ENCODE measurements around the gene PINK1. TPM values are rescaled to one million over a fixed set of nuclear protein-coding genes. Genes with fewer than 3 reads are reported as not detected.

PINK1 gene
- total and polyA plus RNA-seq, 2 of the 13 experiments (the other 11 are each of a cell fraction or from before 2014, with no cell fraction given) = 15.3 to 16.1 TPM

GRCh38 chr1:20696397-20697333 lies 63.4 kb downstream of the PINK1 start (continued):
- TF ChIP-seq TGIF2 (CRISPR knock-in tag; IDR thresholded peaks at IDR 0.05) (peak; percentile 58; the same call in 1 of the 2 replicates), ELF1 (CRISPR knock-in tag; IDR thresholded peaks at IDR 0.05) (no peak), UBTF (CRISPR knock-in tag; IDR thresholded peaks at IDR 0.05) (peak; percentile 78), GFI1 (CRISPR knock-in tag; IDR thresholded peaks at IDR 0.05; ENCODE audit: borderline replicate concordance) (peak; percentile 37; the same call in 1 of the 2 replicates), ZBTB7A (CRISPR knock-in tag; IDR thresholded peaks at IDR 0.05) (peak; percentile 60; the same call in 1 of the 2 replicates), PRMT3 (CRISPR knock-in tag; IDR thresholded peaks at IDR 0.05; ENCODE audit: borderline replicate concordance, low read depth) (no peak), ZNF703 (CRISPR knock-in tag; IDR thresholded peaks at IDR 0.05; ENCODE audit: borderline replicate concordance) (no peak), ZNF644 (CRISPR knock-in tag; IDR thresholded peaks at IDR 0.05; ENCODE audit: low read depth) (no peak), ZFP36 (IDR thresholded peaks at IDR 0.05; ENCODE audit: borderline replicate concordance, low read depth, low read length, partially characterized antibody) (no peak), ZNF431 (CRISPR knock-in tag; IDR thresholded peaks at IDR 0.05; ENCODE audit: borderline replicate concordance, low read depth) (no peak), NFYC (CRISPR knock-in tag; IDR thresholded peaks at IDR 0.05) (no peak), ZNF383 (CRISPR knock-in tag; IDR thresholded peaks at IDR 0.05; ENCODE audit: borderline replicate concordance) (no peak), RNF2 (conservative IDR thresholded peaks at IDR 0.05; ENCODE audit: low read depth) (peak; percentile 75; the same call in 1 of the 2 replicates), FLYWCH1 (CRISPR knock-in tag; IDR thresholded peaks at IDR 0.05) (no peak), ZHX2 (IDR thresholded peaks at IDR 0.05; ENCODE audit: low read depth) (no peak), ZHX2 (CRISPR knock-in tag; IDR thresholded peaks at IDR 0.05; ENCODE audit: borderline replicate concordance) (no peak), ZNF614 (CRISPR knock-in tag; IDR thresholded peaks at IDR 0.05; ENCODE audit: borderline replicate concordance) (0 out of 2 replicates have a peak, but pooled peaks have one; percentile 16), NKX3-1 (CRISPR knock-in tag; IDR thresholded peaks at IDR 0.05) (no peak), MTF2 (CRISPR knock-in tag; IDR thresholded peaks at IDR 0.05; ENCODE audit: borderline replicate concordance) (no peak), ATF1 (CRISPR knock-in tag; IDR thresholded peaks at IDR 0.05) (no peak), SRSF9 (IDR thresholded peaks at IDR 0.05; ENCODE audit: borderline replicate concordance, insufficient read depth, low read depth, low read length, poor library complexity, severe bottlenecking) (no peak), ATAD3A (CRISPR knock-in tag; IDR thresholded peaks at IDR 0.05) (no peak)

Data from HepG2 (cell line).